Right lobe of liver (tissue), 6 donors: ENCODE data around the gene CCSAP. TPM values are rescaled to one million over a fixed set of nuclear protein-coding genes. Genes with fewer than 3 reads are reported as not detected.

ENCODE experiments used
- ATAC-seq, 4 donors: fragments of 200-7000 bp; cut with Tn5 transposase; one replicate each; pipeline ENCODE4 v1.9.1; 2020; ENCODE audit warnings: mild to moderate bottlenecking in 4 of 4, moderate library complexity in 4 of 4
- DNase-seq, 3 donors: peaks; one replicate each; pipeline ENCODE4 v3.0.0-alpha.2; 2020
- H3K27ac ChIP-seq, 3 donors: fragments of 200-600 bp; one replicate each; pipeline ENCODE4 v1.8.0; 2022
- H3K27me3 ChIP-seq, 2 donors: fragments of 200-600 bp; one replicate each; pipeline ENCODE4 v1.8.0; 2022
- H3K36me3 ChIP-seq, 4 donors: fragments of 200-600 bp; sonication (generic) in 1 of 4; one replicate each; pipeline versions ENCODE4 v1.5.1 to v1.8.0; 2017 to 2022; ENCODE audit warnings: control low read depth in 1 of 4
- H3K4me1 ChIP-seq, 4 donors: fragments of 200-600 bp; sonication (generic) in 1 of 4; one replicate each; pipeline versions ENCODE4 v1.5.1 to v1.8.0; 2017 to 2022; ENCODE audit warnings: control low read depth in 1 of 4
- H3K4me3 ChIP-seq, 3 donors: fragments of 200-600 bp; one replicate each; pipeline ENCODE4 v1.8.0; 2022
- H3K9me3 ChIP-seq, 4 donors: fragments of 200-600 bp; sonication (generic) in 1 of 4; one replicate each; pipeline versions ENCODE4 v1.5.1 to v1.8.0; 2017 to 2022; ENCODE audit warnings: control low read depth in 1 of 4
- POLR2A ChIP-seq: fragments of 450-650 bp; IDR thresholded peaks from one replicate; pipeline ENCODE4 v1.6.1; 2017; ENCODE audit warnings: antibody characterized with exemption, mild to moderate bottlenecking
- WGBS: methylation state at CpG from one replicate; pipeline ENCODE4 v1.1.6; 2018; ENCODE audit warnings: low coverage, low lambda C conversion rate; ENCODE audit not compliant: insufficient coverage; ENCODE audit errors: missing lambda C conversion rate; 5-methylcytosine and 5-hydroxymethylcytosine counted together
- intact Hi-C, 2 donors: fragments of 100-400 bp; cut with DNase I; formaldehyde crosslinking; loops; one replicate each; pipeline versions ENCODE4 v1.11.2 to v1.14.1; 2022
- total RNA-seq, 6 experiments: library from RNA; depleted of rRNA in 2 of 6; stranded (reverse); fragments of >200 nt in 2 of 6; fragmentation: NEBNext Ultra II Directional in 3 of 6; extraction: Animal tissue kit (Norgen Biotek cat#: 25700) in 3 of 6; gene quantifications; one replicate each; pipeline versions ENCODE4 v1.1.0 to v1.2.4, GENCODE V29; 2016 to 2023
- TF ChIP-seq, protein P1 (sequence below), 4 donors: fragments of 200-600 bp in 3 of 4; fragments of 450-650 bp in 1 of 4; IDR thresholded peaks; one replicate each; pipeline versions ENCODE4 v1.5.1 to v1.8.0; 2016 to 2022; ENCODE audit warnings: antibody characterized with exemption in 4 of 4, mild to moderate bottlenecking in 2 of 4
- donor health status: DM: no; HTN: yes; CAD: no.
- donor health status: DM: no; HTN: no; CAD: no.
- donor health status: DM: no; HTN: no; CAD: no.
- donor health status: DM: no; HTN: yes; CAD: no.
- donor health status: DM: no; HTN: yes; CAD: no.

CCSAP gene
- total RNA-seq, 6 experiments from 2014 or later, result 1.4 to 3.2 (median 1.7) TPM

GRCh38 chr1:229363723-229364122, 20.9 kb upstream of the CCSAP start:
- Histone ChIP-seq H3K36me3 (no peaks in the 10 kb centered on the region), H3K4me3 (no peak overlapping the region), H3K4me1 (no peaks in the 10 kb centered on the region), H3K27me3 (no peaks in the 10 kb centered on the region), H3K27ac (no peak overlapping the region), H3K9me3 (no peaks in the 10 kb centered on the region)
- ATAC-seq (no peak), DNase-seq (no peak)
- 41% methylated on average over 5 of the region's 6 CpGs for WGBS
- intact Hi-C loops, result no loop called here
- TF ChIP-seq, protein P1, sequence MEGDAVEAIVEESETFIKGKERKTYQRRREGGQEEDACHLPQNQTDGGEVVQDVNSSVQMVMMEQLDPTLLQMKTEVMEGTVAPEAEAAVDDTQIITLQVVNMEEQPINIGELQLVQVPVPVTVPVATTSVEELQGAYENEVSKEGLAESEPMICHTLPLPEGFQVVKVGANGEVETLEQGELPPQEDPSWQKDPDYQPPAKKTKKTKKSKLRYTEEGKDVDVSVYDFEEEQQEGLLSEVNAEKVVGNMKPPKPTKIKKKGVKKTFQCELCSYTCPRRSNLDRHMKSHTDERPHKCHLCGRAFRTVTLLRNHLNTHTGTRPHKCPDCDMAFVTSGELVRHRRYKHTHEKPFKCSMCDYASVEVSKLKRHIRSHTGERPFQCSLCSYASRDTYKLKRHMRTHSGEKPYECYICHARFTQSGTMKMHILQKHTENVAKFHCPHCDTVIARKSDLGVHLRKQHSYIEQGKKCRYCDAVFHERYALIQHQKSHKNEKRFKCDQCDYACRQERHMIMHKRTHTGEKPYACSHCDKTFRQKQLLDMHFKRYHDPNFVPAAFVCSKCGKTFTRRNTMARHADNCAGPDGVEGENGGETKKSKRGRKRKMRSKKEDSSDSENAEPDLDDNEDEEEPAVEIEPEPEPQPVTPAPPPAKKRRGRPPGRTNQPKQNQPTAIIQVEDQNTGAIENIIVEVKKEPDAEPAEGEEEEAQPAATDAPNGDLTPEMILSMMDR (IDR thresholded peaks at IDR 0.05), result no peak
- no peak for TF ChIP-seq POLR2A

DNA sequence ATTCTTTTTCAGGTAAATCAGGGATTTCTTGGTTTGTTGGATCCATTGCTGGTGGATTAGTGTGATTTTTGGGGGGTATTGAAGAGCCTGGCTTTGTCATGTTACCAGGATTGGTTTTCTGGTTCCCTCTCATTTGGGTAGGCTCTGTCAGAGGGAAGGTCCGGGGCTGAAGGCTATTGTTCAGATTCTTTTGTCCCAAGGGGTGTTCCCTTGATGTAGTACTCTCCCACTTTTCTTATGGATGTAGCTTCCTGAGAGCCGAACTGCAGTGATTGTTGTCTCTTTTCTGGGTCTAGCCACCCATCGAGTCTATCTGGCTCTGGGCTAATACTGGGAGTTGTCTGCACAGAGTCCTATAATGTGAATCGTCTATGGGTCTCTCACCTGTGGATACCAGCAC, 17.6 kb upstream of the CCSAP start:
- no peaks in the 10 kb centered on the region for H3K27me3 ChIP-seq
- TF ChIP-seq, protein P1 (IDR thresholded peaks at IDR 0.05), result no peak
- no peak for TF ChIP-seq POLR2A
- intact Hi-C loops, result no loop called here

GRCh38 chr1:229355661-229356060, 12.8 kb upstream of the CCSAP start:
- no peak overlapping the region for H3K27ac ChIP-seq
- H3K9me3 ChIP-seq, result no peaks in the 10 kb centered on the region
- H3K27me3 ChIP-seq, result no peaks in the 10 kb centered on the region
- H3K4me3 ChIP-seq, result no peak overlapping the region
- no peaks in the 10 kb centered on the region for H3K4me1 ChIP-seq
- no peak for TF ChIP-seq POLR2A
- TF ChIP-seq, protein P1 (IDR thresholded peaks at IDR 0.05), result no peak
- ATAC-seq, result no peak
- H3K36me3 ChIP-seq, result no peaks in the 10 kb centered on the region
- DNase-seq, result no peak
- intact Hi-C loops, result no loop called here

More for the DNA sequence above, 17.6 kb upstream of the CCSAP start:
- no peaks in the 10 kb centered on the region for H3K4me1 ChIP-seq
- DNase-seq (no peak), ATAC-seq (no peak)
- H3K4me3 ChIP-seq, result no peak overlapping the region
- 29% methylated on average over 1 of the region's 4 CpGs for WGBS
- no peak overlapping the region for H3K27ac ChIP-seq
- H3K36me3 ChIP-seq, result no peaks in the 10 kb centered on the region
- H3K9me3 ChIP-seq, result no peaks in the 10 kb centered on the region

GRCh38 chr1:229354226-229354625, 11.4 kb upstream of the CCSAP start:
- no peak for ATAC-seq
- no peaks in the 10 kb centered on the region for H3K27me3 ChIP-seq
- intact Hi-C loops, result no loop called here

DNA sequence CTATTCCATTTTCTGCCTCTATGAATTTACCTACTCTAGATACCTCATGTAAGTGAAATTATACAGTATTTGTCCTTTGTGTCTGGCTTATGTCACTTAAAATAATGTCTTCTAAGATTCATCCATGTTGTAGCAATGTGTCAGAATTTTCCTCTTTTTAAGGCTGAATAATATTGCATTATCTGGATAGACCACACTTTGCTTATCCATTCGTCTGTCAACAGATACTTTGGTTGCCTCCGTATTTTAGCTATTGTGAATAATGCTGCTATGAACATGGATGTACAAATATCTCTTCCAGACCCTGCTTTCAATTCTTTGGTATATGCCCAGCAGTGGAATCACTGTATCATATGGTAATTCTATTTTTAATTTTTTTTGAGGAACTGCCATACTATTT, 10.1 kb upstream of the CCSAP start:
- WGBS, result 78% methylated on average over 2 of the region's 2 CpGs
- H3K36me3 ChIP-seq, result no peaks in the 10 kb centered on the region
- TF ChIP-seq, protein P1 (IDR thresholded peaks at IDR 0.05), result no peak
- TF ChIP-seq POLR2A, result no peak
- H3K9me3 ChIP-seq, result no peaks in the 10 kb centered on the region
- DNase-seq, result no peak
- no peaks in the 10 kb centered on the region for H3K27me3 ChIP-seq
- H3K4me1 ChIP-seq, result no peaks in the 10 kb centered on the region
- intact Hi-C loops, result no loop called here
- H3K27ac ChIP-seq, result no peak overlapping the region
- no peak for ATAC-seq
- no peak overlapping the region for H3K4me3 ChIP-seq

More at GRCh38 chr1:229354226-229354625, 11.4 kb upstream of the CCSAP start:
- TF ChIP-seq, protein P1 (IDR thresholded peaks at IDR 0.05), result no peak
- no peak for TF ChIP-seq POLR2A
- H3K27ac ChIP-seq, result no peak overlapping the region
- no peaks in the 10 kb centered on the region for H3K9me3 ChIP-seq
- H3K4me3 ChIP-seq, result no peak overlapping the region
- no peaks in the 10 kb centered on the region for H3K4me1 ChIP-seq
- H3K36me3 ChIP-seq, result no peaks in the 10 kb centered on the region
- DNase-seq, result no peak
